IMR-90 (cell line): ENCODE results near the gene TENM4. TPM values are rescaled to one million over a fixed set of nuclear protein-coding genes. Genes with fewer than 3 reads are reported as not detected.

Experiments
- ATAC-seq: fragments of 200-7000 bp; cut with Tn5 transposase; 2 replicates; pipeline ENCODE4 v1.9.1; 2020; ENCODE audit warnings: low read depth, mild to moderate bottlenecking, moderate library complexity
- BruUV-seq: library from RNA; stranded (reverse); fragments of 400-500 nt; replicated peaks from 2 replicates; lab custom pipeline; 2021; lab: Mats Ljungman, UMichigan
- CTCF ChIA-PET: fragments of 300-600 bp; formaldehyde crosslinking; extraction: SDS; loops from one replicate; lab custom pipeline; 2021; ENCODE audit warnings: antibody characterized with exemption; lab: Yijun Ruan, JAX
- POLR2A ChIA-PET: fragments of 300-600 bp; sonication (Branson Sonifier 250); formaldehyde crosslinking; loops from one replicate; lab custom pipeline; 2022; ENCODE audit warnings: antibody characterized with exemption; ENCODE audit not compliant: unreplicated experiment; lab: Charles Lee
- DNase-seq: peaks from one replicate; pipeline ENCODE4 v3.0.0; 2013
- H2AFZ ChIP-seq: replicated peaks from 2 replicates; pipeline ENCODE3; 2013; ENCODE audit warnings: low read length, mild to moderate bottlenecking; ENCODE audit not compliant: poor library complexity
- H2AK5ac ChIP-seq: 2 replicates; pipeline ENCODE4 v1.6.1; 2013; ENCODE audit warnings: low read depth, low read length, inconsistent platforms
- H2AK9ac ChIP-seq: replicated peaks from 2 replicates; pipeline ENCODE3; 2013; ENCODE audit warnings: mild to moderate bottlenecking, low read depth, low read length, moderate library complexity; ENCODE audit not compliant: poor library complexity
- H2BK120ac ChIP-seq: 2 replicates; pipeline ENCODE4 v1.6.1; 2013; ENCODE audit warnings: low read depth, low read length, inconsistent platforms
- H2BK15ac ChIP-seq: 3 replicates; pipeline ENCODE4 v1.6.1; 2013; ENCODE audit warnings: low read depth, low read length, inconsistent platforms
- H2BK20ac ChIP-seq: 2 replicates; pipeline ENCODE4 v1.6.1; 2013; ENCODE audit warnings: low read depth, mild to moderate bottlenecking, inconsistent platforms, low read length, moderate library complexity
- H2BK5ac ChIP-seq: 2 replicates; pipeline ENCODE4 v1.6.1; 2013; ENCODE audit warnings: mild to moderate bottlenecking, low read depth, low read length, inconsistent platforms; ENCODE audit not compliant: poor library complexity, severe bottlenecking
- H3K14ac ChIP-seq: replicated peaks from 2 replicates; pipeline ENCODE4 v1.6.1; 2013; ENCODE audit warnings: low read depth, low read length, inconsistent platforms
- H3K18ac ChIP-seq: 2 replicates; pipeline ENCODE4 v1.6.1; 2013; ENCODE audit warnings: low read depth, low read length, control low read depth
- H3K23ac ChIP-seq: 2 replicates; pipeline ENCODE4 v1.6.1; 2013; ENCODE audit warnings: low read depth, low read length, inconsistent platforms
- H3K27ac ChIP-seq: 2 replicates; pipeline ENCODE4 v1.5.1; 2013; ENCODE audit warnings: mild to moderate bottlenecking, control low read depth, low read length; ENCODE audit not compliant: insufficient read depth
- H3K27me3 ChIP-seq: 2 replicates; pipeline ENCODE4 v1.6.1; 2013; ENCODE audit warnings: low read length; ENCODE audit not compliant: control insufficient read depth, insufficient read depth
- H3K36me3 ChIP-seq: 2 replicates; pipeline ENCODE4 v1.6.1; 2013; ENCODE audit warnings: low read length, mixed read lengths; ENCODE audit not compliant: control insufficient read depth, insufficient read depth
- H3K4ac ChIP-seq: 2 replicates; pipeline ENCODE4 v1.6.1; 2013; ENCODE audit warnings: low read depth, low read length, inconsistent platforms
- H3K4me1 ChIP-seq: 2 replicates; pipeline ENCODE4 v1.6.1; 2013; ENCODE audit warnings: low read length, mixed read lengths; ENCODE audit not compliant: control insufficient read depth, insufficient read depth
- H3K4me2 ChIP-seq: 2 replicates; pipeline ENCODE4 v1.6.1; 2013; ENCODE audit warnings: low read depth, mild to moderate bottlenecking, control low read depth, low read length, moderate library complexity
- H3K4me3 ChIP-seq: 2 replicates; pipeline ENCODE4 v1.5.1; 2013; ENCODE audit warnings: low read depth, mild to moderate bottlenecking, control low read depth, low read length, moderate library complexity; ENCODE audit not compliant: insufficient read depth
- H3K56ac ChIP-seq: 2 replicates; pipeline ENCODE4 v1.6.1; 2013; ENCODE audit warnings: low read length, inconsistent platforms; ENCODE audit not compliant: insufficient read depth; ENCODE audit errors: extremely low read depth
- H3K79me1 ChIP-seq, 2 experiments: 2 replicates each; pipeline ENCODE4 v1.6.1; 2013; ENCODE audit warnings: low read length in 2 of 2, inconsistent platforms in 1 of 2, low read depth in 1 of 2
- H3K9ac ChIP-seq: 2 replicates; pipeline ENCODE4 v1.6.1; 2013; ENCODE audit warnings: low read depth, low read length, control low read depth
- H3K9me1 ChIP-seq: 2 replicates; pipeline ENCODE4 v1.6.1; 2013; ENCODE audit warnings: low read length, inconsistent platforms; ENCODE audit not compliant: insufficient read depth
- H3K9me3 ChIP-seq: 2 replicates; pipeline ENCODE4 v1.6.1; 2013; ENCODE audit warnings: low read length; ENCODE audit not compliant: control insufficient read depth, insufficient read depth
- H4K20me1 ChIP-seq: 2 replicates; pipeline ENCODE4 v1.6.1; 2013; ENCODE audit warnings: low read length, inconsistent platforms; ENCODE audit not compliant: insufficient read depth
- H4K5ac ChIP-seq: 2 replicates; pipeline ENCODE4 v1.6.1; 2013; ENCODE audit warnings: mild to moderate bottlenecking, low read depth, low read length, control low read depth
- H4K8ac ChIP-seq, 2 experiments: 2 replicates each; pipeline ENCODE4 v1.6.1; 2013; ENCODE audit warnings: low read depth in 2 of 2, low read length in 2 of 2, control low read depth in 1 of 2, inconsistent platforms in 1 of 2
- H4K91ac ChIP-seq: 2 replicates; pipeline ENCODE4 v1.6.1; 2013; ENCODE audit warnings: low read depth, low read length, inconsistent platforms; ENCODE audit not compliant: insufficient read depth
- CEBPB ChIP-seq: IDR thresholded peaks from 2 replicates; pipeline ENCODE4 v1.6.1; 2012; ENCODE audit warnings: low read depth, low read length, improper control_type of control experiment
- CHD1 ChIP-seq: IDR thresholded peaks from 2 replicates; pipeline ENCODE4 v1.6.1; 2012; ENCODE audit warnings: low read depth, low read length, improper control_type of control experiment
- ELK1 ChIP-seq: fragments of 150-350 bp; IDR thresholded peaks from 2 replicates; pipeline ENCODE4 v1.6.1; 2016; ENCODE audit warnings: low read depth, mild to moderate bottlenecking, low read length, moderate library complexity, borderline replicate concordance
- MAZ ChIP-seq: IDR thresholded peaks from 2 replicates; pipeline ENCODE4 v1.6.1; 2012; ENCODE audit warnings: low read depth, mild to moderate bottlenecking, low read length, improper control_type of control experiment, moderate library complexity, borderline replicate concordance
- RAD21 ChIP-seq: IDR thresholded peaks from 2 replicates; pipeline ENCODE4 v1.6.1; 2012; ENCODE audit warnings: low read length, improper control_type of control experiment
- SMC3 ChIP-seq: fragments of 150-350 bp; IDR thresholded peaks from 2 replicates; pipeline ENCODE4 v1.6.1; 2016; ENCODE audit warnings: low read depth, mild to moderate bottlenecking, antibody characterized with exemption, low read length, moderate library complexity
- USF2 ChIP-seq: fragments of 150-350 bp; IDR thresholded peaks from 2 replicates; pipeline ENCODE4 v1.6.1; 2017; ENCODE audit warnings: mild to moderate bottlenecking, antibody characterized with exemption, low read length, low read depth
- WGBS, 2 experiments: methylation state at CpG; one replicate each; pipeline versions ENCODE4 v1.1.5 to v1.1.7; 2013; ENCODE audit warnings: missing lambda C conversion rate in 2 of 2; ENCODE audit not compliant: insufficient read length in 1 of 2; ENCODE audit errors: extremely low coverage in 2 of 2; 5-methylcytosine and 5-hydroxymethylcytosine counted together
- dilution Hi-C: fragments of 300-500 bp; cut with HindIII; formaldehyde crosslinking; loops from one replicate; pipeline ENCODE4 v1.14.3; 2018; ENCODE audit warnings: low sequenced_read_pairs; ENCODE audit not compliant: unreplicated experiment
- in situ Hi-C: fragments of 300-500 bp; cut with MboI; formaldehyde crosslinking; loops from 3 replicates; pipeline ENCODE4 v1.14.3; 2019; ENCODE audit warnings: low sequenced_read_pairs, inconsistent platforms, mixed read lengths
- intact Hi-C: fragments of 100-400 bp; cut with micrococcal nuclease; formaldehyde crosslinking; loops from 2 replicates; pipeline ENCODE4 v1.10.0; 2022
- polyA plus RNA-seq, 3 experiments: library from polyadenylated mRNA; depleted of rRNA; stranded (reverse); fragments of >200 nt; gene quantifications; 2 replicates each; pipeline ENCODE4 v1.2.3, GENCODE V29; 2012; ENCODE audit warnings: low replicate concordance in 1 of 3
- total RNA-seq: library from RNA; depleted of rRNA; stranded (reverse); fragments of >200 nt; gene quantifications from 2 replicates; pipeline ENCODE4 v1.2.3, GENCODE V29; 2012

TENM4 gene
- total and polyA plus RNA-seq, 2 of the 4 experiments (the other 2 are of a cell fraction): 7.4 to 9.0 TPM

GRCh38 chr11:79200398-79201070 lies 240.3 kb downstream of the TENM4 start:
- H3K4me2 ChIP-seq: no peak overlapping the region
- H4K8ac ChIP-seq: no peak overlapping the region
- no peak overlapping the region for H4K91ac ChIP-seq
- no peak overlapping the region for H3K4me3 ChIP-seq
- no peak overlapping the region for H3K14ac ChIP-seq
- H3K27ac ChIP-seq: no peak overlapping the region
- no peak overlapping the region for H2AK5ac ChIP-seq
- H3K9me3 ChIP-seq: 0 out of 2 replicates have a peak, but pooled peaks cover 2% of the 10 kb centered on the region
- H3K9ac ChIP-seq: no peak overlapping the region
- H3K56ac ChIP-seq: no peak overlapping the region
- TF ChIP-seq ELK1: no peak
- no peak for TF ChIP-seq RAD21
- no peak for TF ChIP-seq MAZ
- no peak for TF ChIP-seq CEBPB
- no peak for TF ChIP-seq CHD1
- no peak for TF ChIP-seq SMC3
- no peak for TF ChIP-seq USF2
- H2AFZ ChIP-seq: no peak overlapping the region
- H2BK20ac ChIP-seq: no peak overlapping the region
- H3K18ac ChIP-seq: no peak overlapping the region
- intact Hi-C loops (no loop called here), in situ Hi-C loops (no loop called here), dilution Hi-C loops (no loop called here)
- no peak overlapping the region for H3K23ac ChIP-seq
- no peaks in the 10 kb centered on the region for H4K20me1 ChIP-seq
- ChIA-PET CTCF (no interaction called here), POLR2A (no interaction called here)
- no peak for DNase-seq
- H3K36me3 ChIP-seq: no peaks in the 10 kb centered on the region
- no peak overlapping the region for H2BK15ac ChIP-seq
- H3K27me3 ChIP-seq: no peaks in the 10 kb centered on the region
- H3K4ac ChIP-seq: no peak overlapping the region
- H3K9me1 ChIP-seq: peaks cover 4% of the 10 kb centered on the region; the same call in 1 of the 2 replicates
- WGBS, 2 experiments: no CpG with 5 or more reads among the region's 5 CpGs
- no peak overlapping the region for H2AK9ac ChIP-seq
- no peak overlapping the region for H4K5ac ChIP-seq
- no peak overlapping the region for H2BK120ac ChIP-seq
- H3K79me1 ChIP-seq: no peaks in the 10 kb centered on the region
- no peaks in the 10 kb centered on the region for H3K4me1 ChIP-seq
- no peak overlapping the region for H2BK5ac ChIP-seq
- BruUV-seq: no TSS peak
- no peak for ATAC-seq
